ENCODE measurements around the gene WDR91.
A peak's percentile ranks its signal among the peaks of the same experiment; 100 is the strongest.

The WDR91 gene

GRCh38 chr7:135169964-135170273 lies 41.4 kb downstream of the WDR91 start:
- peaks cover 23% of the 10 kb centered on the region for H3K36me3 Mint-ChIP-seq (ENCODE audit: low read depth)
- H3K27me3 Mint-ChIP-seq (ENCODE audit: low read depth), result no peaks in the 10 kb centered on the region
- H3K4me3 Mint-ChIP-seq, result peak overlapping the region; percentile 86
- peak overlapping the region; percentile 92 for H3K27ac Mint-ChIP-seq
- peaks cover 40% of the 10 kb centered on the region for H3K4me1 Mint-ChIP-seq (ENCODE audit: low read depth)
- H3K9me3 Mint-ChIP-seq, result no peaks in the 10 kb centered on the region

- Mint-ChIP-seq H3K9me3 (no peaks in the 10 kb centered on the region), H3K27me3 (ENCODE audit: low read depth) (no peaks in the 10 kb centered on the region), H3K36me3 (ENCODE audit: low read depth) (peaks cover 22% of the 10 kb centered on the region), H3K4me1 (ENCODE audit: low read depth) (peaks cover 40% of the 10 kb centered on the region), H3K4me3 (peak overlapping the region; percentile 86), H3K27ac (peak overlapping the region; percentile 92)
Observed at GRCh38 chr7:135169141-135169963, 42.0 kb downstream of the WDR91 start.

- Mint-ChIP-seq H3K9me3 (no peaks in the 10 kb centered on the region), H3K36me3 (ENCODE audit: low read depth) (peaks cover 24% of the 10 kb centered on the region), H3K4me3 (peak overlapping the region; percentile 86), H3K27me3 (ENCODE audit: low read depth) (no peaks in the 10 kb centered on the region), H3K4me1 (ENCODE audit: low read depth) (peaks cover 44% of the 10 kb centered on the region), H3K27ac (peak overlapping the region; percentile 92)
Observed at GRCh38 chr7:135168489-135169140, 42.7 kb downstream of the WDR91 start.

- no peaks in the 10 kb centered on the region for H3K9me3 Mint-ChIP-seq
- H3K27ac Mint-ChIP-seq, result peak overlapping the region; percentile 92
- H3K36me3 Mint-ChIP-seq (ENCODE audit: low read depth), result peaks cover 25% of the 10 kb centered on the region
- peak overlapping the region; percentile 18 for H3K4me3 Mint-ChIP-seq
- no peaks in the 10 kb centered on the region for H3K27me3 Mint-ChIP-seq (ENCODE audit: low read depth)
- peaks cover 44% of the 10 kb centered on the region for H3K4me1 Mint-ChIP-seq (ENCODE audit: low read depth)
Observed at GRCh38 chr7:135168001-135168400, 43.3 kb downstream of the WDR91 start.

DNA sequence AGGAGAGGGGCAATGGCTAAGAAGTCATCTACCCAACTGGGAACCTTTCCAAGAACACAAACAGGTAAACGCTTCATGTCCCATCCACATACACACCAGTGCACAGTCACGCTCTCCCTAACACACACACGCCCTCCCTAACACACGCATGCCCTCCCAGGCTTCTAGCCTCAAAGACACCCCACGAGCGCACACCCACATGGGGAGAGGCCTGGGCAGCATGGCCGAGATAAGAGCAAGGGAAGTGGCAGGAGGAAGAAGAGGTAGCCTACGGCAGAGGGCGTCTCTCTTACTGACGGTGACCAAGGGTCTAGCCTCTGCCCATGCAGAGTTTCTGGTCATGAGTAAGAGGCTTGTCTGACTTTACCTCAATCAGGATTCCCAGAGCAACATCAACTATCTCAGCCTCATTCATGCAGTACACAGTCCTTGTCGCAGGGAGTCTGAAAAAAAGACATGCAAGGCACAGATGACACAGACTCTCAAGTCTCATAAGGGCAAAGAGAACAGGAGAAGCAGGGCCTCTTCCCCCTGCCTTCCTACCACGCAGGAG lies 43.9 kb downstream of the WDR91 start:
- Mint-ChIP-seq H3K27ac (peak overlapping the region; percentile 31), H3K36me3 (ENCODE audit: low read depth) (peaks cover 31% of the 10 kb centered on the region), H3K9me3 (peaks cover 2% of the 10 kb centered on the region), H3K4me3 (peak overlapping the region; percentile 25), H3K4me1 (ENCODE audit: low read depth) (peaks cover 44% of the 10 kb centered on the region), H3K27me3 (ENCODE audit: low read depth) (no peaks in the 10 kb centered on the region)

- H3K27ac Mint-ChIP-seq, result peak overlapping the region; percentile 57
- no peaks in the 10 kb centered on the region for H3K27me3 Mint-ChIP-seq (ENCODE audit: low read depth)
- H3K4me1 Mint-ChIP-seq (ENCODE audit: low read depth), result peaks cover 44% of the 10 kb centered on the region
- peak overlapping the region; percentile 12 for H3K4me3 Mint-ChIP-seq
- peaks cover 40% of the 10 kb centered on the region for H3K36me3 Mint-ChIP-seq (ENCODE audit: low read depth)
- H3K9me3 Mint-ChIP-seq, result peaks cover 7% of the 10 kb centered on the region
Observed at GRCh38 chr7:135166338-135166990, 44.9 kb downstream of the WDR91 start.

DNA sequence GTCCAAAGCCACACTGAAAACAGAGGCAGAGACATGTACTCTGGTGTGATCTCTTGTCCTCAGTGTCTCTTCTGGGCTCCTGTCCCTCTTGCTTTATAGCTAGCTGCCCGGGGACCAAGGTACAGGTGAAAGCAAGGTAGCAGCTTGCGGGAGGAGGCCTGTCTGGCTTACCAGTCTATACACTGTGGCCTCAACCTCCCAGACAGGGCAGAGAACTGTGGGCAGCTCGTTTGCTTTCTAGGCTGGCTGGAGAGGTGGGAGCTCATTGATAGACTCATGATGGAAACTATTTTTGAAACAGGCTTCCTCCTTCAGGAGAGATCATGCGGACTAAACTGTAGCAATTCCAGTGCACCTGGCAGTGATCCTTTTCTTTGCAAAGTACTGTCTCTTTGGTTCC lies 45.5 kb downstream of the WDR91 start:
- peak overlapping the region; percentile 45 for H3K27ac Mint-ChIP-seq
- H3K9me3 Mint-ChIP-seq, result peaks cover 7% of the 10 kb centered on the region
- H3K36me3 Mint-ChIP-seq (ENCODE audit: low read depth), result peaks cover 45% of the 10 kb centered on the region
- peaks cover 43% of the 10 kb centered on the region for H3K4me1 Mint-ChIP-seq (ENCODE audit: low read depth)
- no peaks in the 10 kb centered on the region for H3K27me3 Mint-ChIP-seq (ENCODE audit: low read depth)
- H3K4me3 Mint-ChIP-seq, result no peak overlapping the region

DNA sequence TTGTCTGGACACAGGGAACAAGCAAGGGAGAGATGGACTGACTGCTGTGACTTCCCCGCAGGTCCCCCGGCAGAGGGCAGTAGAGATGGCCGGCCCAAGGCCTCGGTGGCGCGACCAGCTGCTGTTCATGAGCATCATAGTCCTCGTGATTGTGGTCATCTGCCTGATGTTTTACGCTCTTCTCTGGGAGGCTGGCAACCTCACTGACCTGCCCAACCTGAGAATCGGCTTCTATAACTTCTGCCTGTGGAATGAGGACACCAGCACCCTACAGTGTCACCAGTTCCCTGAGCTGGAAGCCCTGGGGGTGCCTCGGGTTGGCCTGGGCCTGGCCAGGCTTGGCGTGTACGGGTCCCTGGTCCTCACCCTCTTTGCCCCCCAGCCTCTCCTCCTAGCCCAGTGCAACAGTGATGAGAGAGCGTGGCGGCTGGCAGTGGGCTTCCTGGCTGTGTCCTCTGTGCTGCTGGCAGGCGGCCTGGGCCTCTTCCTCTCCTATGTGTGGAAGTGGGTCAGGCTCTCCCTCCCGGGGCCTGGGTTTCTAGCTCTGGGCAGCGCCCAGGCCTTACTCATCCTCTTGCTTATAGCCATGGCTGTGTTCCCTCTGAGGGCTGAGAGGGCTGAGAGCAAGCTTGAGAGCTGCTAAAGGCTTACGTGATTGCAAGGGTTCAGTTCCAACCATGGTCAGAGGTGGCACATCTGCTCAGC lies 46.8 kb downstream of the WDR91 start:
- H3K27me3 Mint-ChIP-seq (ENCODE audit: low read depth), result no peaks in the 10 kb centered on the region
- peaks cover 50% of the 10 kb centered on the region for H3K4me1 Mint-ChIP-seq (ENCODE audit: low read depth)
- no peak overlapping the region for H3K27ac Mint-ChIP-seq
- H3K9me3 Mint-ChIP-seq, result peaks cover 7% of the 10 kb centered on the region
- H3K4me3 Mint-ChIP-seq, result no peak overlapping the region
- H3K36me3 Mint-ChIP-seq (ENCODE audit: low read depth), result peaks cover 53% of the 10 kb centered on the region

- no peaks in the 10 kb centered on the region for H3K27me3 Mint-ChIP-seq (ENCODE audit: low read depth)
- H3K4me3 Mint-ChIP-seq, result no peak overlapping the region
- peaks cover 38% of the 10 kb centered on the region for H3K4me1 Mint-ChIP-seq (ENCODE audit: low read depth)
- H3K9me3 Mint-ChIP-seq, result peaks cover 15% of the 10 kb centered on the region
- H3K27ac Mint-ChIP-seq, result no peak overlapping the region
- H3K36me3 Mint-ChIP-seq (ENCODE audit: low read depth), result peaks cover 55% of the 10 kb centered on the region
Observed at GRCh38 chr7:135162382-135163001, 48.8 kb downstream of the WDR91 start.

DNA sequence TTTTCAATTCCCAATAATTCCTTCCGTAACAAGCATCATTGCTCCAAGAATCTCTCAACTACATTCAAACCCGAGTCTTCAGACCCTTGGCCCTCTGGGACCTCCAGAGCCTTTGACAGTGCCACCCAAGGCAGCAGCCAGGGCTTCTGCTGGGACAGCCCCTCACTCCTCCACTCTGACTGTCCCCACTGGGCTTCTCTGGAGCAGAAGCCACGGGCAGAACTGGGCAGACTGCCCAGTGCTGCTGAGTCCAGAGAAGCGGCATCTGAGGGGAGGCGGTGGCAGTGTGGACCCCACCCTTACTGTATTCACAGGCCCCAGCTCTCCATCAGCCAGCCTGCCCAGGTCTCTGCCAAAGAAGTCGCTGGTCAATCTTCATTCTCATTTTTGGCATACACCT lies 49.7 kb downstream of the WDR91 start:
- H3K27me3 Mint-ChIP-seq (ENCODE audit: low read depth), result no peaks in the 10 kb centered on the region
- H3K36me3 Mint-ChIP-seq (ENCODE audit: low read depth), result peaks cover 58% of the 10 kb centered on the region
- H3K9me3 Mint-ChIP-seq, result peaks cover 21% of the 10 kb centered on the region
- no peak overlapping the region for H3K4me3 Mint-ChIP-seq
- peak overlapping the region; percentile 9 for H3K27ac Mint-ChIP-seq
- H3K4me1 Mint-ChIP-seq (ENCODE audit: low read depth), result peaks cover 30% of the 10 kb centered on the region

GRCh38 chr7:135160858-135161653 lies 50.3 kb downstream of the WDR91 start:
- peak overlapping the region; percentile 81 for H3K27ac Mint-ChIP-seq
- H3K36me3 Mint-ChIP-seq (ENCODE audit: low read depth), result peaks cover 65% of the 10 kb centered on the region
- H3K9me3 Mint-ChIP-seq, result peaks cover 28% of the 10 kb centered on the region
- H3K4me3 Mint-ChIP-seq, result no peak overlapping the region
- H3K4me1 Mint-ChIP-seq (ENCODE audit: low read depth), result peaks cover 30% of the 10 kb centered on the region
- H3K27me3 Mint-ChIP-seq (ENCODE audit: low read depth), result no peaks in the 10 kb centered on the region

DNA sequence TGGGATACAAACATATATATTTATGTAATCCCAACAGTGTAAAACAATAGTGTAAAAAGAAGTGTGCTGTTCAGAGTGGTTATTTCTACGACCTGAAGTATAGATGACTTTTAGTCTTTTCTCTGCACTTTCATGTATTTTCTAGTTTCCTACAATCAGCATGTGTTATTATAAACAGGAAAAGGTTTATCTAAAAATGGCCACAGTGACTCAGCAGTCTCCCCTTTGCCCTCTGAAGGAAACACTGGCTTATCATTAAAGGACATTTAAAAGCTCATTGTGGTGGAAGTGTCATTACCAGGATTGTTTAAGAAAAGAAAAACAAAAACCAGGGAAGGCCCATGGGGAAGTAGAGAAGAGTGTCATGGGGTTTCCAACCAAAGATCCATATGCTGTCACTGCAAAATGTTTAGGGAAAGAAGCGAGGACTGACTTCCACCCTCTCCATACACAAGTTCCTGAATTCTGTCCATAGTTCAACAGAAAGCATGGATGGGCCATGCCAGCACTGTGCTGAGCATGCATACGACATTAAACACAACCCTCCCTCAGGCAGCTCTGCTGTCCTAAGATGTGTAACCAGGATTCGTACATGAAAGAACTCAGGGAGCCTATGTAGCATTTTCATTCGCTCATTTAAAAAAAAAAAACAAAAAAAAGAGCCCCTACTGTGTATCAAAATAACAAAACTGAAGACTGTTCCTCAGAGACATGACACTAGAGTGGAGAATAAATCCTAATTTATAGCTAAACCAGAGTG lies 51.0 kb downstream of the WDR91 start:
- peak overlapping the region; percentile 56 for H3K4me3 Mint-ChIP-seq
- H3K36me3 Mint-ChIP-seq (ENCODE audit: low read depth), result peaks cover 67% of the 10 kb centered on the region
- peaks cover 33% of the 10 kb centered on the region for H3K9me3 Mint-ChIP-seq
- H3K27me3 Mint-ChIP-seq (ENCODE audit: low read depth), result no peaks in the 10 kb centered on the region
- peaks cover 30% of the 10 kb centered on the region for H3K4me1 Mint-ChIP-seq (ENCODE audit: low read depth)
- peak overlapping the region; percentile 81 for H3K27ac Mint-ChIP-seq

All from T-helper 1 cell treated with Interleukin-12 subunit alpha and Interleukin-12 subunit beta and Interleukin-4 antibody, amounts not matched to agents 30 μg/mL and 1 μg/mL, for 36 hours (primary cell).